HepG2 (cell line): ENCODE measurements around the gene RIMOC1. TPM values are rescaled to one million over a fixed set of nuclear protein-coding genes. Genes with fewer than 3 reads are reported as not detected.

Experiments used
- ATAC-seq: fragments of 200-7000 bp; cut with Tn5 transposase; 3 replicates; pipeline ENCODE4 v1.9.1; 2020; ENCODE audit warnings: mild to moderate bottlenecking, moderate library complexity
- BruUV-seq: library from RNA; stranded (reverse); fragments of 400-500 nt; replicated peaks from 2 replicates; lab custom pipeline; 2021; lab: Mats Ljungman, UMichigan
- CTCF ChIA-PET: fragments of 300-600 bp; formaldehyde crosslinking; extraction: SDS; loops from one replicate; lab custom pipeline; 2021; ENCODE audit warnings: low total read pairs, inconsistent platforms, low intra/inter-chr PET ratio; lab: Yijun Ruan, JAX
- POLR2A ChIA-PET: fragments of 350-600 bp; sonication (Branson Sonifier 250); formaldehyde crosslinking; loops from one replicate; lab custom pipeline; 2020; ENCODE audit warnings: antibody characterized with exemption, inconsistent platforms; lab: Yijun Ruan, JAX
- DNase-seq: peaks from one replicate; pipeline ENCODE4 v3.0.0-alpha.2; 2015; ENCODE audit warnings: low spot score
- FAIRE-seq: peaks from 3 replicates; lab custom pipeline; 2011; peaks lifted over from hg19 to GRCh38; lab: Jason Lieb, UNC
- H2AFZ ChIP-seq: one replicate; pipeline ENCODE4 v1.6.1; 2011; ENCODE audit warnings: low read length, inconsistent platforms
- H3K27ac ChIP-seq: fragments of 300-600 bp; 3 replicates; pipeline ENCODE4 v1.8.0; 2011; ENCODE audit warnings: mixed run types, mild to moderate bottlenecking, mixed read lengths, low read length, inconsistent platforms; ENCODE audit not compliant: insufficient read depth; ENCODE audit errors: extremely low read length
- H3K27me3 ChIP-seq, 2 experiments: fragments of 200-600 bp in 1 of 2; 2 replicates in 1 of 2; 3 replicates in 1 of 2; pipeline versions ENCODE4 v1.6.0 to v1.8.0; 2011; ENCODE audit warnings: low read length in 2 of 2, mild to moderate bottlenecking in 2 of 2, moderate library complexity in 2 of 2, inconsistent platforms in 1 of 2; ENCODE audit not compliant: insufficient read depth in 2 of 2, control insufficient read depth in 1 of 2
- H3K36me3 ChIP-seq, 2 experiments: fragments of 200-600 bp in 1 of 2; replicated peaks in 1 of 2; 2 replicates in 1 of 2; 3 replicates in 1 of 2; pipeline versions ENCODE4 v1.5.1 to v1.8.0; 2011; ENCODE audit warnings: low read length in 2 of 2, inconsistent platforms in 1 of 2; ENCODE audit not compliant: insufficient read depth in 2 of 2, control insufficient read depth in 1 of 2
- H3K4me1 ChIP-seq: 2 replicates; pipeline ENCODE4 v1.5.1; 2012; ENCODE audit warnings: low read length, inconsistent platforms; ENCODE audit not compliant: insufficient read depth
- H3K4me2 ChIP-seq: 2 replicates; pipeline ENCODE4 v1.6.0; 2011; ENCODE audit warnings: low read depth, low read length, inconsistent platforms
- H3K4me3 ChIP-seq, 3 experiments: fragments of 200-600 bp in 1 of 3; sonication (generic), shearing (Covaris generic) in 1 of 3; replicated peaks in 1 of 3; 2 replicates each; pipeline ENCODE4 v1.5.1; 2011 to 2016; ENCODE audit warnings: low read length in 3 of 3, inconsistent platforms in 2 of 3, low read depth in 2 of 3, mild to moderate bottlenecking in 2 of 3, control low read depth in 1 of 3, mixed read lengths in 1 of 3; ENCODE audit not compliant: insufficient read depth in 1 of 3
- H3K79me2 ChIP-seq: one replicate; pipeline ENCODE4 v1.6.1; 2011; ENCODE audit warnings: low read length, inconsistent platforms; ENCODE audit not compliant: insufficient read depth
- H3K9ac ChIP-seq: 2 replicates; pipeline ENCODE4 v1.6.0; 2011; ENCODE audit warnings: mild to moderate bottlenecking, low read depth, low read length, inconsistent platforms; ENCODE audit not compliant: insufficient read depth
- H3K9me3 ChIP-seq: 2 replicates; pipeline ENCODE4 v1.5.1; 2012; ENCODE audit warnings: mild to moderate bottlenecking, low read length
- H4K20me1 ChIP-seq: 2 replicates; pipeline ENCODE4 v1.6.0; 2011; ENCODE audit warnings: inconsistent platforms, mild to moderate bottlenecking, low read length, moderate library complexity; ENCODE audit not compliant: insufficient read depth
- AGO2 ChIP-seq: fragments of 200-400 bp; formaldehyde crosslinking; optimal IDR thresholded peaks from 2 replicates; pipeline ENCODE3; 2017; ENCODE audit warnings: mild to moderate bottlenecking, low read depth, low read length, moderate library complexity
- HDAC6 ChIP-seq: fragments of 200-600 bp; sonication (generic); IDR thresholded peaks from 2 replicates; pipeline ENCODE4 v1.7.0; 2017; ENCODE audit warnings: mild to moderate bottlenecking, antibody characterized with exemption, low read length, low read depth
- ISX ChIP-seq: sonication (generic); formaldehyde crosslinking; conservative IDR thresholded peaks from 2 replicates; pipeline ENCODE4 v1.5.0; 2020; ENCODE audit warnings: missing genetic modification reagents
- MTA3 ChIP-seq: sonication (generic); formaldehyde crosslinking; IDR thresholded peaks from 2 replicates; pipeline ENCODE4 v1.4.0; 2020; ENCODE audit warnings: missing genetic modification reagents
- SAP130 ChIP-seq: IDR thresholded peaks from 2 replicates; pipeline ENCODE4 v1.6.1; 2016; ENCODE audit warnings: low read depth
- SMARCE1 ChIP-seq: fragments of 450-650 bp; IDR thresholded peaks from 2 replicates; pipeline ENCODE4 v1.6.1; 2017; ENCODE audit warnings: borderline replicate concordance
- TEAD3 ChIP-seq: optimal IDR thresholded peaks from 2 replicates; pipeline ENCODE3; 2016; ENCODE audit warnings: borderline replicate concordance
- ZHX2 ChIP-seq, 2 experiments: sonication (generic) in 1 of 2; formaldehyde crosslinking in 1 of 2; IDR thresholded peaks; 2 replicates each; pipeline versions ENCODE4 v1.6.1 to v1.9.0; 2014 to 2022; ENCODE audit warnings: antibody characterized with exemption in 1 of 2, borderline replicate concordance in 1 of 2, inconsistent platforms in 1 of 2, low read depth in 1 of 2, missing genetic modification reagents in 1 of 2
- ZKSCAN8 ChIP-seq: IDR thresholded peaks from 2 replicates; pipeline ENCODE4 v1.6.1; 2016; ENCODE audit warnings: borderline replicate concordance, missing genetic modification reagents, missing compliant biosample characterization
- ZNF503 ChIP-seq: sonication (generic); formaldehyde crosslinking; IDR thresholded peaks from 2 replicates; pipeline ENCODE4 v1.4.0; 2020; ENCODE audit warnings: missing genetic modification reagents
- ZSCAN29 ChIP-seq: sonication (generic); formaldehyde crosslinking; conservative IDR thresholded peaks from 2 replicates; pipeline ENCODE4 v1.4.0; 2020; ENCODE audit warnings: mild to moderate bottlenecking, missing genetic modification reagents
- WGBS: methylation state at CpG from one replicate; pipeline ENCODE4 v1.1.6; 2017; ENCODE audit warnings: low lambda C conversion rate; 5-methylcytosine and 5-hydroxymethylcytosine counted together
- in situ Hi-C: cut with HindIII; loops from 2 replicates; pipeline ENCODE4 v1.10.0; 2017; ENCODE audit warnings: low pct_unique_long_range_greater_than_20kb; ENCODE audit not compliant: extremely low pct_ligation_motif_present
- intact Hi-C: fragments of 100-400 bp; cut with micrococcal nuclease; formaldehyde crosslinking; loops from one replicate; pipeline ENCODE4 v1.10.0; 2022; ENCODE audit not compliant: unreplicated experiment
- polyA plus RNA-seq, 8 experiments: library from polyadenylated mRNA; depleted of rRNA in 3 of 8; stranded (reverse) in 7 of 8; unstranded in 1 of 8; fragments of >200 nt; fragmentation: Illumina TruSeq in 4 of 8; extraction: Trizol in 4 of 8; gene quantifications; 2 replicates each; pipeline versions ENCODE4 v1.2.1 to v1.2.3, GENCODE V29; 2011 to 2016; ENCODE audit warnings: low read depth in 4 of 8, missing spikeins in 1 of 8, mixed read lengths in 1 of 8; ENCODE audit not compliant: insufficient read depth in 1 of 8
- total RNA-seq, 5 experiments: library from RNA; depleted of rRNA; stranded (reverse); fragments of >200 nt; fragmentation: Illumina TruSeq; extraction: Trizol; gene quantifications; 2 replicates each; pipeline ENCODE4 v1.2.3, GENCODE V29; 2016; ENCODE audit warnings: low read depth in 1 of 5

RIMOC1 gene
- total and polyA plus RNA-seq, 2 of the 13 experiments (the other 11 are each of a cell fraction or from before 2014, with no cell fraction given), result 16.3 to 16.9 TPM

GRCh38 chr5:41924872-41925554 lies 20.9 kb downstream of the RIMOC1 start, which contains the start of gene FBXO4 (continued):
- TF ChIP-seq ZHX2 (IDR thresholded peaks at IDR 0.05; ENCODE audit: low read depth), result peak; percentile 56
- no peak for TF ChIP-seq ZHX2 (CRISPR knock-in tag; IDR thresholded peaks at IDR 0.05; ENCODE audit: borderline replicate concordance)
- TF ChIP-seq MTA3 (CRISPR knock-in tag), result no peak
- TF ChIP-seq ISX, result peak; percentile 50; the same call in 1 of the 2 replicates
- TF ChIP-seq SMARCE1, result no peak
- TF ChIP-seq, all 625 proteins: peak for 317

GRCh38 chr5:41925555-41925951 lies 21.4 kb downstream of the RIMOC1 start:
- no peak for FAIRE-seq
- in situ Hi-C loops (no loop called here), intact Hi-C loops (loop anchor here (1.0 to 5.0 kb wide), 3 partner anchors 21 to 131 kb away; partner anchors contain the start of gene RIMOC1)
- peak; percentile 41 for ATAC-seq
- Histone ChIP-seq H3K9ac (peak overlapping the region; percentile 91), H3K36me3 (peaks cover 0 to 12% of the 10 kb centered on the region in 2 experiments; a peak in 1 of 5 replicates), H2AFZ (peak overlapping the region; percentile 24), H3K9me3 (no peaks in the 10 kb centered on the region), H3K27me3 (no peaks in the 10 kb centered on the region; a peak in 1 of 5 replicates), H3K79me2 (peaks cover 2% of the 10 kb centered on the region), H3K27ac (peak overlapping the region; percentile 79), H3K4me2 (peak overlapping the region; percentile 91), H3K4me1 (peaks cover 51% of the 10 kb centered on the region), H4K20me1 (no peaks in the 10 kb centered on the region), H3K4me3 (peak overlapping the region; percentile 67 to 91 (median 82))
- POLR2A ChIA-PET, result interaction anchor here (0.6 to 1.7 kb wide), 4 partner anchors 12 to 1090 kb away, joined by 3 to 81 read pairs (median 3); partner anchors contain the start of genes RIMOC1, RPL37 and SELENOP
- DNase-seq, result peak; percentile 39
- WGBS, result 0% methylated on average over 3 of the region's 18 CpGs
- CTCF ChIA-PET, result interaction anchor here (1.2 kb wide), 1 partner anchor 69 kb away, joined by 3 read pairs; no protein-coding TSS in a partner anchor
- BruUV-seq, result no TSS peak
- TF ChIP-seq AGO2 (peak; percentile 61), HDAC6 (no peak), ZSCAN29 (CRISPR knock-in tag) (0 out of 2 replicates have a peak, but pooled peaks have one; percentile 2), TEAD3 (peak; percentile 9), ZKSCAN8 (CRISPR knock-in tag) (no peak), SAP130 (0 out of 2 replicates have a peak, but pooled peaks have one; percentile 10), ZNF503 (CRISPR knock-in tag) (0 out of 2 replicates have a peak, but pooled peaks have one; percentile 7)
